Renal pelvis (tissue), 3 donors: ENCODE data around the gene GPR155. TPM values are rescaled to one million over a fixed set of nuclear protein-coding genes. Genes with fewer than 3 reads are reported as not detected.

Experiments used
- polyA plus RNA-seq, 3 donors: library from polyadenylated mRNA; unstranded; fragments of 120-200 nt; gene quantifications; one replicate each; pipeline ENCODE4 v1.2.1, GENCODE V29; 2013; ENCODE audit not compliant: insufficient read length in 3 of 3

Gene GPR155
- polyA plus RNA-seq, 3 donors, result 3.8 to 13.2 (median 10.4) TPM

Other genes with a start within 250 kb of the GPR155 start
- 100 to 1,000 TPM; 128 to 149 (median 147) TPM for gene OLA1, start 238.5 kb downstream of the GPR155 start, polyA plus RNA-seq
- gene SP9, start 152.1 kb downstream of the GPR155 start, polyA plus RNA-seq, result not detected
- gene SCRN3, start 91.3 kb downstream of the GPR155 start, polyA plus RNA-seq, result 10 to 100 TPM; 26.6 to 31.7 (median 29.2) TPM
- gene WIPF1, start 110.8 kb upstream of the GPR155 start, polyA plus RNA-seq, result 10 to 100 TPM; 22.6 to 27.8 (median 26.3) TPM